Measurements from ENCODE around the gene CD74. TPM values are rescaled to one million over a fixed set of nuclear protein-coding genes. Genes with fewer than 3 reads are reported as not detected.

Gene CD74
- total and polyA plus RNA-seq, 4 donors, result 176 to 327 (median 257) TPM

GRCh38 chr5:150389531-150390266 lies 23.0 kb downstream of the CD74 start:
- no peak for DNase-seq (ENCODE audit: low spot score)
- Histone ChIP-seq H3K4me3 (ENCODE audit: low read depth in 1 of 3, low read length in 3 of 3) (no peak overlapping the region), H3K27ac (ENCODE audit: low read depth in 1 of 2, low read length in 2 of 2) (no peak overlapping the region), H3K27me3 (ENCODE audit: control insufficient read depth in 4 of 4, insufficient read depth in 4 of 4, low read length in 3 of 4) (no peaks in the 10 kb centered on the region), H3K9ac (ENCODE audit: low read depth in 1 of 2, low read length in 2 of 2) (no peak overlapping the region), H3K4me1 (ENCODE audit: control insufficient read depth in 4 of 4, insufficient read depth in 4 of 4, low read length in 3 of 4) (no peaks in the 10 kb centered on the region), H3K36me3 (ENCODE audit: control insufficient read depth in 4 of 4, insufficient read depth in 3 of 4, low read depth in 1 of 4, low read length in 3 of 4) (peaks cover 11 to 82% (median 31%) of the 10 kb centered on the region in 4 donors), H3K9me3 (ENCODE audit: control insufficient read depth in 4 of 4, low read length in 3 of 4) (no peaks in the 10 kb centered on the region)
- TF ChIP-seq RAD21 (IDR thresholded peaks at IDR 0.05) (no peak), FOXA1 (IDR thresholded peaks at IDR 0.05) (no peak), REST (IDR thresholded peaks at IDR 0.05) (no peak), NR2F2 (IDR thresholded peaks at IDR 0.05) (no peak), RXRA (IDR thresholded peaks at IDR 0.05) (no peak), TAF1 (conservative IDR thresholded peaks at IDR 0.05) (no peak), GABPA (IDR thresholded peaks at IDR 0.05 in 1 of 2, conservative IDR thresholded peaks at IDR 0.05 in 1 of 2) (no peak), HNF4G (IDR thresholded peaks at IDR 0.05) (no peak), HNF4A (conservative IDR thresholded peaks at IDR 0.05) (no peak), ZBTB33 (IDR thresholded peaks at IDR 0.05) (no peak)
- WGBS, result 89% methylated on average over 13 of the region's 13 CpGs

- H3K4me3 ChIP-seq (ENCODE audit: low read depth in 1 of 3, low read length in 3 of 3), result no peak overlapping the region
- TF ChIP-seq RAD21 (IDR thresholded peaks at IDR 0.05) (no peak), HNF4G (IDR thresholded peaks at IDR 0.05) (no peak), RXRA (IDR thresholded peaks at IDR 0.05) (no peak), ATF3 (IDR thresholded peaks at IDR 0.05) (no peak), YY1 (IDR thresholded peaks at IDR 0.05) (no peak), HNF4A (conservative IDR thresholded peaks at IDR 0.05) (no peak), ZBTB33 (IDR thresholded peaks at IDR 0.05) (no peak), EGR1 (IDR thresholded peaks at IDR 0.05; ENCODE audit: low read depth in 2 of 2) (no peak), MAX (IDR thresholded peaks at IDR 0.05) (no peak), REST (IDR thresholded peaks at IDR 0.05) (no peak), SP1 (IDR thresholded peaks at IDR 0.05) (no peak)
Observed at GRCh38 chr5:150386024-150386855, 26.5 kb downstream of the CD74 start.

More at GRCh38 chr5:150386024-150386855, 26.5 kb downstream of the CD74 start:
- Histone ChIP-seq H3K4me1 (ENCODE audit: control insufficient read depth in 4 of 4, insufficient read depth in 4 of 4, low read length in 3 of 4) (no peaks in the 10 kb centered on the region), H3K27ac (ENCODE audit: low read depth in 1 of 2, low read length in 2 of 2) (no peak overlapping the region), H3K9me3 (ENCODE audit: control insufficient read depth in 4 of 4, low read length in 3 of 4) (no peaks in the 10 kb centered on the region), H3K36me3 (ENCODE audit: control insufficient read depth in 4 of 4, insufficient read depth in 3 of 4, low read depth in 1 of 4, low read length in 3 of 4) (peaks cover 5 to 86% (median 36%) of the 10 kb centered on the region in 4 donors), H3K27me3 (ENCODE audit: control insufficient read depth in 4 of 4, insufficient read depth in 4 of 4, low read length in 3 of 4) (no peaks in the 10 kb centered on the region), H3K9ac (ENCODE audit: low read depth in 1 of 2, low read length in 2 of 2) (no peak overlapping the region)
- 89% methylated on average over 15 of the region's 15 CpGs for WGBS
- DNase-seq (ENCODE audit: low spot score), result no peak
